Measurements from ENCODE around the gene CALHM5.

DNA sequence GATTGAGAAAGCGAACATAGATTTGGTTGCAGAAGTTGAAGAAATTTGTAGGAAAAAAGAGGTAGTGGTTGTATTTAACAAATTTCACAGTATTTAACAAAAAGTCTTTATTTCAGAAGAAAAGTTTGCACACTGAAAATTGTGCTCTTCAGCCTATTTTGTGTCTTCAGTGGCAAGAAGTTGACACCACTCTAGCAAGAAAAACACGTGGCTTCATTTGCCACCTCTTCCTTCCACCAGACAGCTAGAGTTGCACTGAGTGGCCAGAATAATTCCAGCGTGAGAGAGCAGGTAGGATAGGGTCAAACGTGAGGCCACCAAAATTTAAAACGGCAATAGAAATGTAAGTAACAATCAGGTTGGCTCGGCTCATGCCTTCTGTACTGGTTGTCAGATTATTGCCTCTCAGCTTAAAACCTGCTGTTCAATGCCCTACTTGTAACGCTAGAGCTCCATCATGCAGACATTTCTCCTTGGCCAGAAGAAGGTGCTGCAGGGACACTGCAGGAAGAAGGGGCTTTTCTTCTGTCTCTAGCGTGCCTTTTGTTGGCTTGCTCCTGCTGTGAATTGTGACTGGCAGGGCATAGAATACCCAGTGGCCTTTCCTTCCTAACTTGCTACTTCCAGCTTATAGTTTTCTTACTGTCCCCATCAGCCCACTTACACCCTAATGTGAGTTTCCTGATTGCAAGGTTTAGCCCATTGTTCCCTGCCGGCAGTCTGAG lies 22.0 kb downstream of the CALHM5 start:
- TF ChIP-seq ZC3H10 (CRISPR knock-in tag; IDR thresholded peaks at IDR 0.05) (no peak), ZFP30 (CRISPR knock-in tag; IDR thresholded peaks at IDR 0.05) (no peak), OSR1 (CRISPR knock-in tag; IDR thresholded peaks at IDR 0.05) (no peak)
- TF ChIP-seq, protein P1, sequence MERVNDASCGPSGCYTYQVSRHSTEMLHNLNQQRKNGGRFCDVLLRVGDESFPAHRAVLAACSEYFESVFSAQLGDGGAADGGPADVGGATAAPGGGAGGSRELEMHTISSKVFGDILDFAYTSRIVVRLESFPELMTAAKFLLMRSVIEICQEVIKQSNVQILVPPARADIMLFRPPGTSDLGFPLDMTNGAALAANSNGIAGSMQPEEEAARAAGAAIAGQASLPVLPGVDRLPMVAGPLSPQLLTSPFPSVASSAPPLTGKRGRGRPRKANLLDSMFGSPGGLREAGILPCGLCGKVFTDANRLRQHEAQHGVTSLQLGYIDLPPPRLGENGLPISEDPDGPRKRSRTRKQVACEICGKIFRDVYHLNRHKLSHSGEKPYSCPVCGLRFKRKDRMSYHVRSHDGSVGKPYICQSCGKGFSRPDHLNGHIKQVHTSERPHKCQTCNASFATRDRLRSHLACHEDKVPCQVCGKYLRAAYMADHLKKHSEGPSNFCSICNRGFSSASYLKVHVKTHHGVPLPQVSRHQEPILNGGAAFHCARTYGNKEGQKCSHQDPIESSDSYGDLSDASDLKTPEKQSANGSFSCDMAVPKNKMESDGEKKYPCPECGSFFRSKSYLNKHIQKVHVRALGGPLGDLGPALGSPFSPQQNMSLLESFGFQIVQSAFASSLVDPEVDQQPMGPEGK (CRISPR knock-in tag; IDR thresholded peaks at IDR 0.05; ENCODE audit: borderline replicate concordance) = no peak
- TF ChIP-seq, protein P2, sequence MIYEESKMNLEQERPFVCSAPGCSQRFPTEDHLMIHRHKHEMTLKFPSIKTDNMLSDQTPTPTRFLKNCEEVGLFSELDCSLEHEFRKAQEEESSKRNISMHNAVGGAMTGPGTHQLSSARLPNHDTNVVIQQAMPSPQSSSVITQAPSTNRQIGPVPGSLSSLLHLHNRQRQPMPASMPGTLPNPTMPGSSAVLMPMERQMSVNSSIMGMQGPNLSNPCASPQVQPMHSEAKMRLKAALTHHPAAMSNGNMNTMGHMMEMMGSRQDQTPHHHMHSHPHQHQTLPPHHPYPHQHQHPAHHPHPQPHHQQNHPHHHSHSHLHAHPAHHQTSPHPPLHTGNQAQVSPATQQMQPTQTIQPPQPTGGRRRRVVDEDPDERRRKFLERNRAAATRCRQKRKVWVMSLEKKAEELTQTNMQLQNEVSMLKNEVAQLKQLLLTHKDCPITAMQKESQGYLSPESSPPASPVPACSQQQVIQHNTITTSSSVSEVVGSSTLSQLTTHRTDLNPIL (CRISPR knock-in tag; IDR thresholded peaks at IDR 0.05; ENCODE audit: low read depth) = no peak
- TF ChIP-seq, protein P3, sequence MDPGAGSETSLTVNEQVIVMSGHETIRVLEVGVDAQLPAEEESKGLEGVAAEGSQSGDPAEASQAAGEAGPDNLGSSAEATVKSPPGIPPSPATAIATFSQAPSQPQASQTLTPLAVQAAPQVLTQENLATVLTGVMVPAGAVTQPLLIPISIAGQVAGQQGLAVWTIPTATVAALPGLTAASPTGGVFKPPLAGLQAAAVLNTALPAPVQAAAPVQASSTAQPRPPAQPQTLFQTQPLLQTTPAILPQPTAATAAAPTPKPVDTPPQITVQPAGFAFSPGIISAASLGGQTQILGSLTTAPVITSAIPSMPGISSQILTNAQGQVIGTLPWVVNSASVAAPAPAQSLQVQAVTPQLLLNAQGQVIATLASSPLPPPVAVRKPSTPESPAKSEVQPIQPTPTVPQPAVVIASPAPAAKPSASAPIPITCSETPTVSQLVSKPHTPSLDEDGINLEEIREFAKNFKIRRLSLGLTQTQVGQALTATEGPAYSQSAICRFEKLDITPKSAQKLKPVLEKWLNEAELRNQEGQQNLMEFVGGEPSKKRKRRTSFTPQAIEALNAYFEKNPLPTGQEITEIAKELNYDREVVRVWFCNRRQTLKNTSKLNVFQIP (CRISPR knock-in tag; IDR thresholded peaks at IDR 0.05; ENCODE audit: borderline replicate concordance, low read depth) = no peak

All from SK-N-SH treated with all-trans-retinoic acid at 6 μM for 48 hours (cell line).